ENCODE measurements around the gene NMRAL1.

DNA sequence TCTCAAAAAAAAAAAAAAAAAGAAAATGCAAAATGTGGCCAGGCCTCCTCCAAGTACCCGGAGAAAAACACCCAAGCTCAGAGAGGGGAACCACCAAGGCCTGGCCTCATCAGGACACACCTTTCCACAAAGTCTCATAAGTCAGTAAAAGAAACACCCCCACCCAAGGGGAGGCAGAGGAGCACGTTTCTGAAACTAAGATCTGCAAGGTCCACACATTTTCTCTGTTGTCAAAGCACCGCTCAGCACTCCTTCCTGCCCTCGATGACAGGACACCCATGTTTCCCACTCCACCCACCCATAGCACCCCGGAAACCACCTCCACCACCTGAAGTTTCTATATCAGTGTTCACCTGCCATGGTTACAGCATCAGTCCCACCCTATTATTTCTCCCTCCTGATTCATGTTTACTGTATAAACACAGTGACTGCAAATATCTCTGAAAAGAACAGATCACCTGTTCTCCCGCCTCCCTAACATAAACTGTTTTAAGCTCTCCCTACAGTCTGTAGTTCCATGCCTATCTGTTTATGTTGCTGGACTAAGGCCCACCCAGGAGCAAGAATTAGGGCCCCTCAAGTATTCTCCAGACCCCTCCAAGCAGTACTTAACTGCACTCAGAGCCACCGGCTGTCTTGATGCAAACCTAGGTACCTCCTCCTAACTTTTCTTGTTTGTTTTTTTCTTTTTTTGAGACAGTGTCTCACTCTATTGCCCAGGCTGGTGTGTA is 60.1 kb downstream of the NMRAL1 start:
- TF ChIP-seq EZH2phosphoT487 (IDR thresholded peaks at IDR 0.05; ENCODE audit: borderline replicate concordance, low read length): no peak
- TF ChIP-seq, protein P1, sequence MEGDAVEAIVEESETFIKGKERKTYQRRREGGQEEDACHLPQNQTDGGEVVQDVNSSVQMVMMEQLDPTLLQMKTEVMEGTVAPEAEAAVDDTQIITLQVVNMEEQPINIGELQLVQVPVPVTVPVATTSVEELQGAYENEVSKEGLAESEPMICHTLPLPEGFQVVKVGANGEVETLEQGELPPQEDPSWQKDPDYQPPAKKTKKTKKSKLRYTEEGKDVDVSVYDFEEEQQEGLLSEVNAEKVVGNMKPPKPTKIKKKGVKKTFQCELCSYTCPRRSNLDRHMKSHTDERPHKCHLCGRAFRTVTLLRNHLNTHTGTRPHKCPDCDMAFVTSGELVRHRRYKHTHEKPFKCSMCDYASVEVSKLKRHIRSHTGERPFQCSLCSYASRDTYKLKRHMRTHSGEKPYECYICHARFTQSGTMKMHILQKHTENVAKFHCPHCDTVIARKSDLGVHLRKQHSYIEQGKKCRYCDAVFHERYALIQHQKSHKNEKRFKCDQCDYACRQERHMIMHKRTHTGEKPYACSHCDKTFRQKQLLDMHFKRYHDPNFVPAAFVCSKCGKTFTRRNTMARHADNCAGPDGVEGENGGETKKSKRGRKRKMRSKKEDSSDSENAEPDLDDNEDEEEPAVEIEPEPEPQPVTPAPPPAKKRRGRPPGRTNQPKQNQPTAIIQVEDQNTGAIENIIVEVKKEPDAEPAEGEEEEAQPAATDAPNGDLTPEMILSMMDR (IDR thresholded peaks at IDR 0.05; ENCODE audit: low read depth, low read length, poor library complexity, severe bottlenecking): no peak

Measured in DOHH2 (cell line).